Measurements from ENCODE around the gene ZKSCAN4.

- TF ChIP-seq CTCF (IDR thresholded peaks at IDR 0.05) (no peak), EZH2 (IDR thresholded peaks at IDR 0.05; ENCODE audit: borderline replicate concordance, insufficient read depth, low read depth, low read length, poor library complexity, severe bottlenecking) (no peak)
These were observed 39.5 kb upstream of the ZKSCAN4 start for GRCh38 chr6:28291573-28291972.
